Panc1 (cell line): ENCODE results near the gene ADK. TPM values are rescaled to one million over a fixed set of nuclear protein-coding genes. Genes with fewer than 3 reads are reported as not detected.
A peak's percentile ranks its signal among the peaks of the same experiment; 100 is the strongest.

Experiments
- ATAC-seq: fragments of 200-7000 bp; cut with Tn5 transposase; 2 replicates; pipeline ENCODE4 v1.9.1; 2020; ENCODE audit warnings: mild to moderate bottlenecking, moderate library complexity
- BruUV-seq: library from RNA; stranded (reverse); fragments of 400-500 nt; replicated peaks from 2 replicates; lab custom pipeline; 2021; lab: Mats Ljungman, UMichigan
- CTCF ChIA-PET: fragments of 300-600 bp; sonication (Branson Sonifier 250); formaldehyde crosslinking; loops from one replicate; lab custom pipeline; 2022; ENCODE audit warnings: antibody characterized with exemption; lab: Charles Lee
- POLR2A ChIA-PET: fragments of 300-600 bp; sonication (Branson Sonifier 250); formaldehyde crosslinking; loops from one replicate; lab custom pipeline; 2022; ENCODE audit warnings: antibody characterized with exemption; lab: Charles Lee
- DNase-seq: peaks from one replicate; pipeline ENCODE4 v3.0.0-alpha.2; 2010; ENCODE audit warnings: low read depth, low spot score
- H3K27ac ChIP-seq: 2 replicates; pipeline ENCODE4 v1.5.1; 2011; ENCODE audit warnings: mild to moderate bottlenecking, low read length, inconsistent platforms
- H3K27me3 ChIP-seq: fragments of 200-500 bp; sonication (Bioruptor generic); 2 replicates; pipeline ENCODE4 v1.6.0; 2014; ENCODE audit warnings: low read length, inconsistent platforms; ENCODE audit not compliant: control insufficient read depth, insufficient read depth
- H3K36me3 ChIP-seq: fragments of 200-500 bp; sonication (Bioruptor generic); 2 replicates; pipeline ENCODE4 v1.5.1; 2014; ENCODE audit warnings: inconsistent platforms, mild to moderate bottlenecking, low read length, moderate library complexity; ENCODE audit not compliant: control insufficient read depth, insufficient read depth
- H3K4me1 ChIP-seq: 2 replicates; pipeline ENCODE4 v1.5.1; 2011; ENCODE audit warnings: inconsistent platforms, mild to moderate bottlenecking, low read length, moderate library complexity; ENCODE audit not compliant: control insufficient read depth, insufficient read depth
- H3K4me3 ChIP-seq, 2 experiments: 2 replicates each; pipeline ENCODE4 v1.5.1; 2011 to 2012; ENCODE audit warnings: low read depth in 2 of 2, low read length in 2 of 2, mild to moderate bottlenecking in 2 of 2, inconsistent platforms in 1 of 2, moderate library complexity in 1 of 2
- H3K9me3 ChIP-seq: fragments of 200-500 bp; sonication (Bioruptor generic); 2 replicates; pipeline ENCODE4 v1.5.1; 2014; ENCODE audit warnings: low read depth, mild to moderate bottlenecking, inconsistent platforms, low read length, moderate library complexity; ENCODE audit not compliant: control insufficient read depth, insufficient read depth
- POLR2AphosphoS5 ChIP-seq: IDR thresholded peaks from 2 replicates; pipeline ENCODE4 v1.6.1; 2012; ENCODE audit warnings: mild to moderate bottlenecking, low read depth, low read length, moderate library complexity
- SIN3A ChIP-seq: IDR thresholded peaks from 2 replicates; pipeline ENCODE4 v1.6.1; 2012; ENCODE audit warnings: low read depth, mild to moderate bottlenecking, low read length, moderate library complexity, borderline replicate concordance; ENCODE audit not compliant: insufficient read depth
- TCF7L2 ChIP-seq: IDR thresholded peaks from 2 replicates; pipeline ENCODE4 v1.6.1; 2011; ENCODE audit warnings: mild to moderate bottlenecking, low read depth, low read length, inconsistent platforms
- in situ Hi-C: cut with HindIII; loops from 2 replicates; pipeline ENCODE4 v1.10.0; 2016; ENCODE audit warnings: low sequenced_read_pairs, low pct_unique_long_range_greater_than_20kb
- intact Hi-C: fragments of 100-400 bp; cut with micrococcal nuclease; formaldehyde crosslinking; loops from one replicate; pipeline ENCODE4 v1.10.0; 2022; ENCODE audit not compliant: unreplicated experiment
- total RNA-seq: library from RNA; stranded (reverse); gene quantifications from one replicate; pipeline ENCODE4 v1.2.1, GENCODE V29; 2021; ENCODE audit not compliant: unreplicated experiment
- TF ChIP-seq, protein P1 (sequence below), 2 experiments: IDR thresholded peaks; 2 replicates each; pipeline ENCODE4 v1.6.1; 2011 to 2012; ENCODE audit warnings: low read depth in 2 of 2, control low read depth in 1 of 2, low read length in 1 of 2, mild to moderate bottlenecking in 1 of 2, moderate library complexity in 1 of 2; ENCODE audit not compliant: insufficient read depth in 1 of 2
- TF ChIP-seq, protein P2 (sequence below): fragments of 450-650 bp; IDR thresholded peaks from 2 replicates; pipeline ENCODE4 v1.5.1; 2017; ENCODE audit warnings: mild to moderate bottlenecking

The ADK gene
- total RNA-seq, 1 experiment from 2014 or later, result 64.5 TPM

- POLR2A ChIA-PET, result interaction anchor here (0.6 kb wide), 1 partner anchor 28 kb away, joined by 6 read pairs; the partner anchor contains the start of gene AP3M1
- H3K4me1 ChIP-seq, result peaks cover 46% of the 10 kb centered on the region
- in situ Hi-C loops (no loop called here), intact Hi-C loops (no loop called here)
- H3K36me3 ChIP-seq, result no peaks in the 10 kb centered on the region
- no TSS peak for BruUV-seq
- DNase-seq (no peak), ATAC-seq (no peak)
- peak overlapping the region; percentile 3; the same call in 1 of the 2 replicates for H3K27ac ChIP-seq
- H3K9me3 ChIP-seq, result no peaks in the 10 kb centered on the region
- CTCF ChIA-PET, result interaction anchor here (0.5 kb wide), 1 partner anchor 697 kb away, joined by 3 read pairs; no protein-coding TSS in a partner anchor
- no peaks in the 10 kb centered on the region for H3K27me3 ChIP-seq
- no peak overlapping the region for H3K4me3 ChIP-seq
- no peak for TF ChIP-seq POLR2AphosphoS5
- TF ChIP-seq TCF7L2, result no peak
- no peak for TF ChIP-seq SIN3A
- TF ChIP-seq, protein P1, sequence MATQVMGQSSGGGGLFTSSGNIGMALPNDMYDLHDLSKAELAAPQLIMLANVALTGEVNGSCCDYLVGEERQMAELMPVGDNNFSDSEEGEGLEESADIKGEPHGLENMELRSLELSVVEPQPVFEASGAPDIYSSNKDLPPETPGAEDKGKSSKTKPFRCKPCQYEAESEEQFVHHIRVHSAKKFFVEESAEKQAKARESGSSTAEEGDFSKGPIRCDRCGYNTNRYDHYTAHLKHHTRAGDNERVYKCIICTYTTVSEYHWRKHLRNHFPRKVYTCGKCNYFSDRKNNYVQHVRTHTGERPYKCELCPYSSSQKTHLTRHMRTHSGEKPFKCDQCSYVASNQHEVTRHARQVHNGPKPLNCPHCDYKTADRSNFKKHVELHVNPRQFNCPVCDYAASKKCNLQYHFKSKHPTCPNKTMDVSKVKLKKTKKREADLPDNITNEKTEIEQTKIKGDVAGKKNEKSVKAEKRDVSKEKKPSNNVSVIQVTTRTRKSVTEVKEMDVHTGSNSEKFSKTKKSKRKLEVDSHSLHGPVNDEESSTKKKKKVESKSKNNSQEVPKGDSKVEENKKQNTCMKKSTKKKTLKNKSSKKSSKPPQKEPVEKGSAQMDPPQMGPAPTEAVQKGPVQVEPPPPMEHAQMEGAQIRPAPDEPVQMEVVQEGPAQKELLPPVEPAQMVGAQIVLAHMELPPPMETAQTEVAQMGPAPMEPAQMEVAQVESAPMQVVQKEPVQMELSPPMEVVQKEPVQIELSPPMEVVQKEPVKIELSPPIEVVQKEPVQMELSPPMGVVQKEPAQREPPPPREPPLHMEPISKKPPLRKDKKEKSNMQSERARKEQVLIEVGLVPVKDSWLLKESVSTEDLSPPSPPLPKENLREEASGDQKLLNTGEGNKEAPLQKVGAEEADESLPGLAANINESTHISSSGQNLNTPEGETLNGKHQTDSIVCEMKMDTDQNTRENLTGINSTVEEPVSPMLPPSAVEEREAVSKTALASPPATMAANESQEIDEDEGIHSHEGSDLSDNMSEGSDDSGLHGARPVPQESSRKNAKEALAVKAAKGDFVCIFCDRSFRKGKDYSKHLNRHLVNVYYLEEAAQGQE (IDR thresholded peaks at IDR 0.05; ENCODE audit: insufficient read depth in 1 of 2, low read depth in 2 of 2, low read length in 1 of 2), result no peak
- TF ChIP-seq, protein P2, sequence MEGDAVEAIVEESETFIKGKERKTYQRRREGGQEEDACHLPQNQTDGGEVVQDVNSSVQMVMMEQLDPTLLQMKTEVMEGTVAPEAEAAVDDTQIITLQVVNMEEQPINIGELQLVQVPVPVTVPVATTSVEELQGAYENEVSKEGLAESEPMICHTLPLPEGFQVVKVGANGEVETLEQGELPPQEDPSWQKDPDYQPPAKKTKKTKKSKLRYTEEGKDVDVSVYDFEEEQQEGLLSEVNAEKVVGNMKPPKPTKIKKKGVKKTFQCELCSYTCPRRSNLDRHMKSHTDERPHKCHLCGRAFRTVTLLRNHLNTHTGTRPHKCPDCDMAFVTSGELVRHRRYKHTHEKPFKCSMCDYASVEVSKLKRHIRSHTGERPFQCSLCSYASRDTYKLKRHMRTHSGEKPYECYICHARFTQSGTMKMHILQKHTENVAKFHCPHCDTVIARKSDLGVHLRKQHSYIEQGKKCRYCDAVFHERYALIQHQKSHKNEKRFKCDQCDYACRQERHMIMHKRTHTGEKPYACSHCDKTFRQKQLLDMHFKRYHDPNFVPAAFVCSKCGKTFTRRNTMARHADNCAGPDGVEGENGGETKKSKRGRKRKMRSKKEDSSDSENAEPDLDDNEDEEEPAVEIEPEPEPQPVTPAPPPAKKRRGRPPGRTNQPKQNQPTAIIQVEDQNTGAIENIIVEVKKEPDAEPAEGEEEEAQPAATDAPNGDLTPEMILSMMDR, result no peak
These were observed 27.2 kb downstream of the ADK start for GRCh38 chr10:74178042-74178791.

- ChIA-PET POLR2A (interaction anchor here (0.6 kb wide), 2 partner anchors 11 to 29 kb away, joined by 6 to 8 read pairs; partner anchors contain the start of gene AP3M1), CTCF (no interaction called here)
- in situ Hi-C loops (no loop called here), intact Hi-C loops (no loop called here)
- Histone ChIP-seq H3K4me3 (no peak overlapping the region), H3K27me3 (no peaks in the 10 kb centered on the region), H3K27ac (0 out of 2 replicates have a peak overlapping the region, but pooled peaks have one; percentile 10), H3K36me3 (no peaks in the 10 kb centered on the region), H3K4me1 (peaks cover 45% of the 10 kb centered on the region), H3K9me3 (no peaks in the 10 kb centered on the region)
- ATAC-seq, result no peak
- TF ChIP-seq, protein P1 (IDR thresholded peaks at IDR 0.05; ENCODE audit: insufficient read depth in 1 of 2, low read depth in 2 of 2, low read length in 1 of 2), result no peak
- TF ChIP-seq TCF7L2 (no peak), POLR2AphosphoS5 (no peak), SIN3A (no peak)
- TF ChIP-seq, protein P2, result no peak
- no TSS peak for BruUV-seq
- DNase-seq, result no peak
These were observed 28.2 kb downstream of the ADK start for GRCh38 chr10:74179111-74179710.
